GM18517 (cell line): ENCODE measurements around the gene TCF25.
"Not testable (repeated sequence)": the region's sequence is repeated elsewhere in the genome, so short reads cannot be mapped to it uniquely, and the experiment has no call there.

Source experiments
- ATAC-seq: cut with Tn5 transposase; IDR thresholded peaks from one replicate; pipeline ENCODE4 v1.9.1; 2021; ENCODE audit warnings: mild to moderate bottlenecking, moderate library complexity; ENCODE audit not compliant: unreplicated experiment

The TCF25 gene

GRCh38 chr16:89871895-89872294, 1.5 kb upstream of the TCF25 start:
- no peak for ATAC-seq

- ATAC-seq: peak; percentile 41
Measured at GRCh38 chr16:89873972-89874689, 739 bp downstream of the TCF25 start.

GRCh38 chr16:89879123-89879522, 5.7 kb downstream of the TCF25 start:
- not testable (repeated sequence) for ATAC-seq

GRCh38 chr16:89880477-89881367, 7.3 kb downstream of the TCF25 start:
- no peak for ATAC-seq

GRCh38 chr16:89881368-89881730, 8.0 kb downstream of the TCF25 start:
- ATAC-seq: no peak

- no peak for ATAC-seq
Measured at GRCh38 chr16:89883346-89884040, 10.1 kb downstream of the TCF25 start.

GRCh38 chr16:89884041-89884421, 10.6 kb downstream of the TCF25 start:
- no peak for ATAC-seq

GRCh38 chr16:89887243-89887642, 13.9 kb downstream of the TCF25 start:
- ATAC-seq: no peak

- no peak for ATAC-seq
Measured at GRCh38 chr16:89890200-89890599, 16.8 kb downstream of the TCF25 start.

- no peak for ATAC-seq
Measured at GRCh38 chr16:89890886-89891657, 17.7 kb downstream of the TCF25 start.

- no peak for ATAC-seq
Measured at GRCh38 chr16:89892055-89892630, 18.8 kb downstream of the TCF25 start.

- no peak for ATAC-seq
Measured at GRCh38 chr16:89892635-89893034, 19.2 kb downstream of the TCF25 start.

- ATAC-seq: no peak
Measured at GRCh38 chr16:89893642-89894548, 20.5 kb downstream of the TCF25 start.

- no peak for ATAC-seq
Measured at GRCh38 chr16:89895482-89896250, 22.3 kb downstream of the TCF25 start.

- ATAC-seq: no peak
Measured at GRCh38 chr16:89897204-89897603, 23.8 kb downstream of the TCF25 start.

GRCh38 chr16:89898201-89898967, 25.0 kb downstream of the TCF25 start:
- no peak for ATAC-seq

GRCh38 chr16:89899879-89900481, 26.6 kb downstream of the TCF25 start:
- ATAC-seq: no peak

GRCh38 chr16:89900885-89901284, 27.5 kb downstream of the TCF25 start:
- ATAC-seq: no peak
